Endothelial cell of umbilical vein (primary cell): ENCODE results near the gene CREBL2. TPM values are rescaled to one million over a fixed set of nuclear protein-coding genes. Genes with fewer than 3 reads are reported as not detected.

Source experiments
- BruUV-seq: library from RNA; stranded (reverse); fragments of 400-500 nt; replicated peaks from 2 replicates; lab custom pipeline; 2021; lab: Mats Ljungman, UMichigan
- CTCF ChIA-PET: fragments of 300-600, 350-600 bp; sonication (Branson Sonifier 250); formaldehyde crosslinking; loops from one replicate; lab custom pipeline; 2021; ENCODE audit warnings: antibody characterized with exemption, inconsistent platforms; lab: Charles Lee
- POLR2A ChIA-PET: fragments of 300-600, 350-600 bp; sonication (Branson Sonifier 250); formaldehyde crosslinking; loops from one replicate; lab custom pipeline; 2021; ENCODE audit warnings: antibody characterized with exemption, inconsistent platforms; lab: Charles Lee
- DNase-seq: peaks from one replicate; pipeline ENCODE4 v3.0.0-alpha.2; 2011; ENCODE audit warnings: low read depth, low spot score
- FAIRE-seq: peaks from 2 replicates; lab custom pipeline; 2011; peaks lifted over from hg19 to GRCh38; lab: Jason Lieb, UNC
- H2AFZ ChIP-seq: 2 replicates; pipeline ENCODE4 v1.6.0; 2012; ENCODE audit warnings: low read depth, low read length, control low read depth, inconsistent platforms
- H3K27ac ChIP-seq: 2 replicates; pipeline ENCODE4 v1.5.1; 2011; ENCODE audit warnings: low read depth, mild to moderate bottlenecking, control low read depth, low read length, moderate library complexity; ENCODE audit not compliant: insufficient read depth
- H3K27me3 ChIP-seq, 2 experiments: 2 replicates each; pipeline versions ENCODE4 v1.6.0 to v1.6.1; 2011; ENCODE audit warnings: low read length in 2 of 2, mixed read lengths in 1 of 2; ENCODE audit not compliant: control insufficient read depth in 2 of 2, insufficient read depth in 2 of 2
- H3K36me3 ChIP-seq, 2 experiments: 2 replicates in 1 of 2; 3 replicates in 1 of 2; pipeline ENCODE4 v1.5.1; 2011; ENCODE audit warnings: low read length in 2 of 2, mild to moderate bottlenecking in 1 of 2, moderate library complexity in 1 of 2; ENCODE audit not compliant: control insufficient read depth in 2 of 2, insufficient read depth in 2 of 2; ENCODE audit errors: extremely low read depth in 1 of 2
- H3K4me1 ChIP-seq: 3 replicates; pipeline ENCODE4 v1.5.1; 2011; ENCODE audit warnings: mild to moderate bottlenecking, low read length; ENCODE audit not compliant: control insufficient read depth, insufficient read depth; ENCODE audit errors: extremely low read depth
- H3K4me2 ChIP-seq: 2 replicates; pipeline ENCODE4 v1.6.1; 2011; ENCODE audit warnings: low read length, control low read depth, mixed read lengths; ENCODE audit not compliant: insufficient read depth
- H3K4me3 ChIP-seq, 3 experiments: fragments of 200-600 bp in 1 of 3; sonication (generic), shearing (Covaris generic) in 1 of 3; replicated peaks in 1 of 3; 2 replicates each; pipeline ENCODE4 v1.5.1; 2011 to 2016; ENCODE audit warnings: control low read depth in 3 of 3, low read length in 3 of 3, mild to moderate bottlenecking in 2 of 3, inconsistent platforms in 1 of 3, low read depth in 1 of 3, moderate library complexity in 1 of 3; ENCODE audit not compliant: insufficient read depth in 1 of 3
- H3K79me2 ChIP-seq: 2 replicates; pipeline ENCODE4 v1.6.0; 2012; ENCODE audit warnings: low read length, inconsistent platforms; ENCODE audit not compliant: control insufficient read depth, insufficient read depth
- H3K9ac ChIP-seq: replicated peaks from 2 replicates; pipeline ENCODE3; 2011; ENCODE audit warnings: low read length, control low read depth; ENCODE audit not compliant: insufficient read depth; ENCODE audit errors: extremely low read depth
- H3K9me1 ChIP-seq: replicated peaks from 3 replicates; pipeline ENCODE4 v1.6.0; 2011; ENCODE audit warnings: mild to moderate bottlenecking, low read length; ENCODE audit not compliant: control insufficient read depth, insufficient read depth; ENCODE audit errors: extremely low read depth
- H3K9me3 ChIP-seq: replicated peaks from 2 replicates; pipeline ENCODE4 v1.5.1; 2012; ENCODE audit warnings: low read length, inconsistent platforms; ENCODE audit not compliant: control insufficient read depth, insufficient read depth
- H4K20me1 ChIP-seq: replicated peaks from 2 replicates; pipeline ENCODE3; 2011; ENCODE audit warnings: mild to moderate bottlenecking, low read length; ENCODE audit not compliant: control insufficient read depth, insufficient read depth; ENCODE audit errors: extremely low read depth
- FOS ChIP-seq: IDR thresholded peaks from 2 replicates; pipeline ENCODE4 v1.6.1; 2011; ENCODE audit warnings: mild to moderate bottlenecking, low read length, moderate library complexity, borderline replicate concordance; ENCODE audit not compliant: insufficient read depth
- GATA2 ChIP-seq: IDR thresholded peaks from 2 replicates; pipeline ENCODE4 v1.7.0; 2011; ENCODE audit warnings: low read depth, mild to moderate bottlenecking, moderate library complexity, mixed read lengths, low read length; ENCODE audit not compliant: insufficient read length, insufficient read depth
- MYC ChIP-seq: IDR thresholded peaks from one replicate; pipeline ENCODE4 v1.6.1; 2011; ENCODE audit warnings: mild to moderate bottlenecking, low read depth, low read length
- POLR2A ChIP-seq: IDR thresholded peaks from 2 replicates; pipeline ENCODE4 v1.6.1; 2012; ENCODE audit warnings: low read depth, mild to moderate bottlenecking, control low read depth, low read length
- POLR2AphosphoS5 ChIP-seq: IDR thresholded peaks from 2 replicates; pipeline ENCODE4 v1.6.1; 2012; ENCODE audit warnings: low read depth, mild to moderate bottlenecking, control low read depth, low read length, moderate library complexity; ENCODE audit not compliant: insufficient read depth
- dilution Hi-C: fragments of 300-500 bp; cut with MboI; formaldehyde crosslinking; loops from one replicate; pipeline ENCODE4 v1.15.0; 2019; ENCODE audit warnings: low sequenced_read_pairs; ENCODE audit not compliant: extremely low pct_ligation_motif_present
- intact Hi-C: fragments of 100-400 bp; cut with micrococcal nuclease; formaldehyde crosslinking; loops from one replicate; pipeline ENCODE4 v1.10.0; 2022
- polyA plus RNA-seq, 4 experiments: library from polyadenylated mRNA; depleted of rRNA in 3 of 4; stranded (reverse) in 3 of 4; unstranded in 1 of 4; fragments of >200 nt; gene quantifications; 2 replicates each; pipeline versions ENCODE4 v1.2.1 to v1.2.3, GENCODE V29; 2011 to 2012; ENCODE audit warnings: missing spikeins in 1 of 4
- total RNA-seq: library from RNA; stranded (reverse); gene quantifications from 2 replicates; pipeline ENCODE4 v1.2.3, GENCODE V29; 2021
- TF ChIP-seq, protein P1 (sequence below), 2 donors: IDR thresholded peaks; 1 replicate in 1 of 2; 2 replicates in 1 of 2; pipeline ENCODE4 v1.5.1; 2011; ENCODE audit warnings: low read length in 2 of 2, mild to moderate bottlenecking in 2 of 2, moderate library complexity in 2 of 2, control low read depth in 1 of 2, inconsistent platforms in 1 of 2, low read depth in 1 of 2; ENCODE audit not compliant: insufficient read depth in 1 of 2; ENCODE audit errors: extremely low read depth in 1 of 2
- TF ChIP-seq, protein P2 (sequence below): IDR thresholded peaks from 2 replicates; pipeline ENCODE4 v1.6.1; 2011; ENCODE audit not compliant: insufficient read depth, insufficient read length

The CREBL2 gene
- total and polyA plus RNA-seq, 2 donors (not counting 3 experiments of a cell fraction or from before 2014, with no cell fraction given) = 10.5 to 19.4 TPM

DNA sequence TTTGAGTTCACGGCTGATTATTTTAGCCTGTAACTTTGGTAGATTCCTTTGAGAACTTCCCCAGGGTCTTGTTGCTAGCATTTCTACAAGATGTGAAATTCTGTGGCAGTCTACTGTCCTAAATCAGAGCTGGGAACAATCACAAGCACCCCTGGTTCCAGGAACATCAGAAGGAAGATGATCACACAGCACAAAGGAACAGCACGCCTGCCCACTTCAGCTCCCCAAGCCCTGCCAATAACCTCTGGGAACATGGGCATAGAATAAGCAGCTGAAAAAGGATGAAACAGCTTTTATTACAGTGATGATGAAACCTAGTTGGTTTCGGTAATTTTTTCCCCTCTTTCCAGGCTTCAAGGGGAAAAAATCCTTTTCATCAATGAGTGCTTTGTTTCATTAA lies 72.0 kb downstream of the CREBL2 start:
- CTCF ChIA-PET = no interaction called here
- no peaks in the 10 kb centered on the region for H3K9me3 ChIP-seq
- H3K9me1 ChIP-seq = no peaks in the 10 kb centered on the region
- intact Hi-C loops (no loop called here), dilution Hi-C loops (no loop called here)
- H3K27me3 ChIP-seq = peaks cover 8 to 17% of the 10 kb centered on the region in 2 experiments
- BruUV-seq = no TSS peak
- TF ChIP-seq, protein P1, sequence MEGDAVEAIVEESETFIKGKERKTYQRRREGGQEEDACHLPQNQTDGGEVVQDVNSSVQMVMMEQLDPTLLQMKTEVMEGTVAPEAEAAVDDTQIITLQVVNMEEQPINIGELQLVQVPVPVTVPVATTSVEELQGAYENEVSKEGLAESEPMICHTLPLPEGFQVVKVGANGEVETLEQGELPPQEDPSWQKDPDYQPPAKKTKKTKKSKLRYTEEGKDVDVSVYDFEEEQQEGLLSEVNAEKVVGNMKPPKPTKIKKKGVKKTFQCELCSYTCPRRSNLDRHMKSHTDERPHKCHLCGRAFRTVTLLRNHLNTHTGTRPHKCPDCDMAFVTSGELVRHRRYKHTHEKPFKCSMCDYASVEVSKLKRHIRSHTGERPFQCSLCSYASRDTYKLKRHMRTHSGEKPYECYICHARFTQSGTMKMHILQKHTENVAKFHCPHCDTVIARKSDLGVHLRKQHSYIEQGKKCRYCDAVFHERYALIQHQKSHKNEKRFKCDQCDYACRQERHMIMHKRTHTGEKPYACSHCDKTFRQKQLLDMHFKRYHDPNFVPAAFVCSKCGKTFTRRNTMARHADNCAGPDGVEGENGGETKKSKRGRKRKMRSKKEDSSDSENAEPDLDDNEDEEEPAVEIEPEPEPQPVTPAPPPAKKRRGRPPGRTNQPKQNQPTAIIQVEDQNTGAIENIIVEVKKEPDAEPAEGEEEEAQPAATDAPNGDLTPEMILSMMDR (IDR thresholded peaks at IDR 0.05; ENCODE audit: extremely low read depth in 1 of 2, insufficient read depth in 1 of 2, low read depth in 1 of 2, low read length in 2 of 2) = no peak
- TF ChIP-seq FOS = no peak
- no peak overlapping the region for H3K4me3 ChIP-seq
- no peaks in the 10 kb centered on the region for H3K4me1 ChIP-seq
- no peak for DNase-seq
- H3K79me2 ChIP-seq = no peaks in the 10 kb centered on the region
- no peak overlapping the region for H2AFZ ChIP-seq
- H3K27ac ChIP-seq = no peak overlapping the region
- no peak overlapping the region for H3K4me2 ChIP-seq
- FAIRE-seq = no peak
- POLR2A ChIA-PET = no interaction called here
- H4K20me1 ChIP-seq = no peaks in the 10 kb centered on the region
- no peaks in the 10 kb centered on the region for H3K36me3 ChIP-seq
- no peak overlapping the region for H3K9ac ChIP-seq

DNA sequence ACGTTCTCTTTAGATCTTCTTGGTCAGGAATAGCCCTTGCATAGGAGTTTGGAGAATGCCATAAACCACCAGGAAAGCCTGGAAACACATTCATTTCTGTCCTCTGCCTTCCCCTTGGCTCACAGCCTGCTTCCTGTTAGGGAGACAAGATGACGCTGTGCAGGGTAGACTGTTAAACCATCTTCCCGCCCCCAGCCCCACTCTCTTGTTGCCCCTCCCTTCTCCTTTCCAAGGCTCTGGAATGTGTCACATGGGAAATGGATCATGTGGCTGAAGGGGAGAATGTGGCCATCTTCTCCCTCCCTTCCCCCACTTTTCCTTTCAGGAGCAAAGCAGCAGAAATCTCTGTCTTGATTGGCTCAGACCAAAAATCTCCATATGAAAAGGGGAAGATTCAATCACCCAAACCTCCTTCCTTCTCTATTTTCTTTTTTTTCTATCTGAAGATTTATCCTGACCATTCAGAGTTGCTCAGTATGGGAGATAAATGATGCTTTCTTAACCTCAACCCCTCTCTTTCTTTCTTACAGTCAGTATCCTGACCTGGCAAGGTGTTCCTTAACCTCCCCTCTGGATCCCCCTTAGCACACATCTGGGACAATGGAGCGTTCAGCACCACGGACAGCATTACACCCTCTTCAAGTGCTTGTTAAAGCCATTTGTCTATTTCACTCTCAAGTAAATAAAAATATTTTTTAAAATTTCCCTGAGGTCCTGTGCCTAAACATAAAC lies 72.9 kb downstream of the CREBL2 start:
- Histone ChIP-seq H4K20me1 (no peaks in the 10 kb centered on the region), H3K9me3 (no peaks in the 10 kb centered on the region), H3K4me2 (no peak overlapping the region), H3K36me3 (no peaks in the 10 kb centered on the region), H2AFZ (no peak overlapping the region), H3K4me1 (no peaks in the 10 kb centered on the region), H3K9ac (no peak overlapping the region), H3K79me2 (no peaks in the 10 kb centered on the region), H3K27me3 (peaks cover 8 to 17% of the 10 kb centered on the region in 2 experiments), H3K9me1 (no peaks in the 10 kb centered on the region), H3K27ac (no peak overlapping the region), H3K4me3 (no peak overlapping the region)
- ChIA-PET CTCF (no interaction called here), POLR2A (no interaction called here)
- DNase-seq (peak; percentile 38), FAIRE-seq (peak; percentile 35)
- intact Hi-C loops (no loop called here), dilution Hi-C loops (no loop called here)
- no TSS peak for BruUV-seq
- TF ChIP-seq GATA2 (no peak), POLR2AphosphoS5 (no peak), POLR2A (no peak), MYC (no peak), FOS (no peak)
- TF ChIP-seq, protein P1 (IDR thresholded peaks at IDR 0.05; ENCODE audit: extremely low read depth in 1 of 2, insufficient read depth in 1 of 2, low read depth in 1 of 2, low read length in 2 of 2) = no peak
- TF ChIP-seq, protein P2, sequence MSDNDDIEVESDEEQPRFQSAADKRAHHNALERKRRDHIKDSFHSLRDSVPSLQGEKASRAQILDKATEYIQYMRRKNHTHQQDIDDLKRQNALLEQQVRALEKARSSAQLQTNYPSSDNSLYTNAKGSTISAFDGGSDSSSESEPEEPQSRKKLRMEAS = no peak
